Gastroesophageal sphincter (tissue), 4 donors: ENCODE measurements around the gene PAFAH2. TPM values are rescaled to one million over a fixed set of nuclear protein-coding genes. Genes with fewer than 3 reads are reported as not detected.
"Not testable (repeated sequence)": the region's sequence is repeated elsewhere in the genome, so short reads cannot be mapped to it uniquely, and the experiment has no call there.

Source experiments
- ATAC-seq: fragments of 150-250 bp; one replicate; pipeline ENCODE4 v1.9.1; 2016; ENCODE audit warnings: mild to moderate bottlenecking, moderate library complexity
- H3K27ac ChIP-seq, 4 donors: fragments of 200-600 bp; sonication (generic) in 3 of 4; 1 replicate in 3 of 4; 2 replicates in 1 of 4; pipeline ENCODE4 v1.5.1; 2016 to 2019
- H3K27me3 ChIP-seq: fragments of 200-600 bp; sonication (generic); one replicate; pipeline ENCODE4 v1.5.1; 2019
- H3K36me3 ChIP-seq, 2 donors: fragments of 200-600 bp; sonication (generic); one replicate each; pipeline ENCODE4 v1.5.1; 2019; ENCODE audit warnings: control low read depth in 1 of 2
- H3K4me1 ChIP-seq, 3 donors: fragments of 200-600 bp; sonication (generic); 1 replicate in 2 of 3; 2 replicates in 1 of 3; pipeline ENCODE4 v1.5.1; 2016 to 2019; ENCODE audit warnings: control low read depth in 2 of 3
- H3K4me3 ChIP-seq, 2 donors: fragments of 200-600 bp; sonication (generic); one replicate each; pipeline ENCODE4 v1.5.1; 2019; ENCODE audit warnings: mild to moderate bottlenecking in 1 of 2, moderate library complexity in 1 of 2
- H3K9me3 ChIP-seq, 3 donors: fragments of 200-600 bp; sonication (generic); one replicate each; pipeline ENCODE4 v1.5.1; 2017 to 2019; ENCODE audit warnings: control low read depth in 2 of 3
- EP300 ChIP-seq: sonication (generic); formaldehyde crosslinking; IDR thresholded peaks from one replicate; pipeline ENCODE4 v1.6.1; 2017; ENCODE audit warnings: antibody characterized with exemption, mild to moderate bottlenecking
- POLR2A ChIP-seq, 2 donors: fragments of 450-650 bp; IDR thresholded peaks; one replicate each; pipeline ENCODE4 v1.6.1; 2017; ENCODE audit warnings: antibody characterized with exemption in 2 of 2, mild to moderate bottlenecking in 2 of 2, moderate library complexity in 1 of 2
- POLR2AphosphoS5 ChIP-seq: sonication (generic); formaldehyde crosslinking; IDR thresholded peaks from one replicate; pipeline ENCODE4 v1.6.1; 2017; ENCODE audit warnings: antibody characterized with exemption
- WGBS, 2 donors: methylation state at CpG; one replicate each; pipeline ENCODE4 v1.1.5; 2018; ENCODE audit warnings: low coverage in 1 of 2; 5-methylcytosine and 5-hydroxymethylcytosine counted together
- total RNA-seq, 4 donors: library from RNA; depleted of rRNA; stranded (reverse); fragments of >200 nt; gene quantifications; one replicate each; pipeline ENCODE4 v1.1.0, GENCODE V29; 2016
- TF ChIP-seq, protein P1 (sequence below), 4 experiments: fragments of 200-600 bp in 2 of 4; fragments of 450-650 bp in 2 of 4; sonication (generic) in 1 of 4; IDR thresholded peaks; one replicate each; pipeline ENCODE4 v1.5.1; 2017 to 2019; ENCODE audit warnings: antibody characterized with exemption in 4 of 4, mild to moderate bottlenecking in 2 of 4, moderate library complexity in 2 of 4

Gene PAFAH2
- total RNA-seq, 4 donors from 2014 or later, result 6.6 to 12.2 (median 8.5) TPM

DNA sequence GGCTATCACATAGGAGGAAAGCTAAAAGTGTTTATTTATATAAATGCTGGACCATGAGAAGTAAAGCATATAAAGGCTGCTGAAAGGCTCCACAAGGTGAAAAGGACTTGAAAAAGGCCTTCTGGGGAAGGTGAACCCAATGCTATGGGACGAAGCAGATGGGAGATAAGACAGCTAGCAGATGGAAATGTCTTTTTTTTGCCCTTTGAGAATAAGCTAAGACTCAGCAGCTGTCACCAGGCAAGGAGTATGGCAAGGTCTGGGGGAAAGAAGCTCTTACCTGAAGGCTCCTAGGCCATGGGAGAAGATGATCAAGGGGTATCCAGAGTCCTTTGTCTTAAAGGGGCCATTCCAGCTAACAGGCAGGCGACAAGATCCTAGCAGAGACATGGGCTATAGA lies 9.9 kb downstream of the PAFAH2 start:
- Histone ChIP-seq H3K36me3 (peaks cover 3 to 85% of the 10 kb centered on the region in 2 donors), H3K9me3 (no peaks in the 10 kb centered on the region), H3K27ac (no peak overlapping the region), H3K4me3 (no peak overlapping the region), H3K4me1 (no peaks in the 10 kb centered on the region), H3K27me3 (no peaks in the 10 kb centered on the region)
- ATAC-seq, result no peak
- 91% methylated on average over 2 of the region's 2 CpGs; no CpG with 5 or more reads in 1 of the 2 donors for WGBS, 2 donors
- TF ChIP-seq EP300 (no peak), POLR2AphosphoS5 (no peak), POLR2A (IDR thresholded peaks at IDR 0.05) (no peak)
- TF ChIP-seq, protein P1, sequence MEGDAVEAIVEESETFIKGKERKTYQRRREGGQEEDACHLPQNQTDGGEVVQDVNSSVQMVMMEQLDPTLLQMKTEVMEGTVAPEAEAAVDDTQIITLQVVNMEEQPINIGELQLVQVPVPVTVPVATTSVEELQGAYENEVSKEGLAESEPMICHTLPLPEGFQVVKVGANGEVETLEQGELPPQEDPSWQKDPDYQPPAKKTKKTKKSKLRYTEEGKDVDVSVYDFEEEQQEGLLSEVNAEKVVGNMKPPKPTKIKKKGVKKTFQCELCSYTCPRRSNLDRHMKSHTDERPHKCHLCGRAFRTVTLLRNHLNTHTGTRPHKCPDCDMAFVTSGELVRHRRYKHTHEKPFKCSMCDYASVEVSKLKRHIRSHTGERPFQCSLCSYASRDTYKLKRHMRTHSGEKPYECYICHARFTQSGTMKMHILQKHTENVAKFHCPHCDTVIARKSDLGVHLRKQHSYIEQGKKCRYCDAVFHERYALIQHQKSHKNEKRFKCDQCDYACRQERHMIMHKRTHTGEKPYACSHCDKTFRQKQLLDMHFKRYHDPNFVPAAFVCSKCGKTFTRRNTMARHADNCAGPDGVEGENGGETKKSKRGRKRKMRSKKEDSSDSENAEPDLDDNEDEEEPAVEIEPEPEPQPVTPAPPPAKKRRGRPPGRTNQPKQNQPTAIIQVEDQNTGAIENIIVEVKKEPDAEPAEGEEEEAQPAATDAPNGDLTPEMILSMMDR (IDR thresholded peaks at IDR 0.05), result no peak

DNA sequence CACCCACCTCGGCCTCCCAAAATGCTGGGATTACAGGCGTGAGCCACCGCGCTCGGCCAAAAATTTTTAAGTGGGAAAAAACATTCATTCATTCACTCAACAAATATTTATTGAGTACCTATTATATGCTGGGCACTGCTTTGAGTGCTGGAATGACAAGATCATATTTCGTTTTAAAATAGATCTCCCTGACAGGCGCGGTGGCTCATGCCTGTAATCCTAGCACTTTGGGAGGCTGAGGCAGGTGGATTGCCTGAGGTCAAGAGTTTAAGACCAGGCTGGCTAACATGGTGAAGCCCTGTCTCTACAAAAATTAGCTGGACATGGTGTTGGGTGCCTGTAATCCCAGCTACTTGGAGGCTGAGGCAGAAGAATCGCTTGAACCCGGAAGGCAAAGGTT lies 11.1 kb downstream of the PAFAH2 start:
- peaks cover 5 to 91% of the 10 kb centered on the region in 2 donors for H3K36me3 ChIP-seq
- ATAC-seq, H3K27me3 ChIP-seq, H3K9me3 ChIP-seq, H3K4me3 ChIP-seq, H3K27ac ChIP-seq, H3K4me1 ChIP-seq: not testable (repeated sequence)
- WGBS, 2 donors, result 96 to 100% methylated on average over 5 to 9 of the region's 10 CpGs

DNA sequence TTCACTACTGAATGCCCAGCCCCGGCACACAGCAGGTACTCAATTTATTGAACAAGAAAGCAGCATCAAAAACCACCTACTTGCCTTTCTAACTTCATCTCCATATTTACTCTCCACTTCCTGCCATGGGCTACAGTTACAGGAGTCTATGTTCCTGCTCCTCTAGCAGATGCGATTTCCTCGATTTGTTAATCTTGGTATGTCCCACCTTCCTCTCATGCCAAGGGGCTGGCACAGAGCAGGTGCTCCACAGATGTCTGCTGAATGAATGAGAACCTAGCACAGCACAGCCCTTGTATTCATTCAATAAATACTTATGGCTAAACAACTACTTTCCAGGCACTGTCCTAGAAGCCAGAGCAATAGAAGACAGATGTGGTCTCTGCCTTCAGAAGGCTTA lies 12.2 kb downstream of the PAFAH2 start:
- no peak for ATAC-seq
- Histone ChIP-seq H3K4me3 (no peak overlapping the region), H3K27ac (no peak overlapping the region), H3K4me1 (no peaks in the 10 kb centered on the region), H3K9me3 (no peaks in the 10 kb centered on the region), H3K36me3 (peaks cover 5 to 96% of the 10 kb centered on the region in 2 donors), H3K27me3 (no peaks in the 10 kb centered on the region)
- TF ChIP-seq POLR2AphosphoS5, result no peak
- TF ChIP-seq, protein P1 (IDR thresholded peaks at IDR 0.05), result no peak
- TF ChIP-seq EP300, result no peak
- TF ChIP-seq POLR2A (IDR thresholded peaks at IDR 0.05), result no peak
- WGBS, 2 donors, result 100% methylated on average over 2 to 3 of the region's 3 CpGs

DNA sequence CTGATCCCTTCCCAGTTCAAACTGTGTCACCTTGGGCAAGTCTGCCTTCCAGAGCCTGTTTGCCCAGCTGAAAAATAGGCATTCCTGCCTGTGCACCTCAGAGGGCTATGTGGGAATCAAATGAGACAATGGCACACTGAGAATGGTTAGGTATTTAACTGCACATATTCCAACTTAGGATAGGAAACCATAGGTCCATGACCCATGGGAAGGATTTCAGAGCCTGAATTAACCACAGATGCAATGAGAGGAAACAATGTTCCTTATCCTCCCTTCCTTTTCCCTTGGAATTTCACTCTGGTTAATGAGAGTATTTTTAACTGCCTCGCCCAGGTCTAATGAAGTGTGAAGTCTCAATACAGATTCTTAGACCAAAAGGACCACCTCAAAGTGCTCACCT lies 12.7 kb downstream of the PAFAH2 start:
- H3K9me3 ChIP-seq, result no peaks in the 10 kb centered on the region
- H3K27me3 ChIP-seq, result no peaks in the 10 kb centered on the region
- no peak overlapping the region for H3K27ac ChIP-seq
- H3K36me3 ChIP-seq, result peaks cover 5 to 96% of the 10 kb centered on the region in 2 donors
- 100% methylated on average over 1 of the region's 1 CpG for WGBS, 2 donors
- H3K4me1 ChIP-seq, result no peaks in the 10 kb centered on the region
- H3K4me3 ChIP-seq, result no peak overlapping the region
- TF ChIP-seq POLR2AphosphoS5, result no peak
- TF ChIP-seq EP300, result no peak
- TF ChIP-seq POLR2A (IDR thresholded peaks at IDR 0.05), result no peak
- TF ChIP-seq, protein P1 (IDR thresholded peaks at IDR 0.05), result no peak
- no peak for ATAC-seq

DNA sequence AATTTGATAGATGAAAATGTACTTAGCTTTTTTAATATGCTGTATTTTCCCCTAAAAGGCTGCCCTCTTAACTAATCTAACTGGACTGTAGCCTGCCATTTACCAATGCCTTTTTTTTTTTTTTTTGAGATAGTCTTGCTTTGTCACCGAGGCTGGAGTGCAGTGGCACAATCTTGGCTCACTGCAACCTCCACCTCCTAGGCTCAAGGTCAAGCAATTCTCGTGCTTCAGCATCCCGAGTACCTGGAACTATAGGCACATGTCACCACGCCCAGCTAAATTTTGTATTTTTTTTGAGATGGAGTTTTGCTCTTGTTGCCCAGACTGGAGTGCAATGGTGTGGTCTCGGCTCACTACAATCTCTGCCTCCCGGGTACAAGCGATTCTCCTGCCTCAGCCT lies 18.7 kb downstream of the PAFAH2 start:
- WGBS, 2 donors, result 67 to 82% methylated on average over 3 to 7 of the region's 7 CpGs
- Histone ChIP-seq H3K9me3 (no peaks in the 10 kb centered on the region), H3K27ac (no peak overlapping the region), H3K36me3 (peaks cover 5 to 97% of the 10 kb centered on the region in 2 donors), H3K4me1 (no peaks in the 10 kb centered on the region), H3K4me3 (no peak overlapping the region), H3K27me3 (no peaks in the 10 kb centered on the region)
- no peak for ATAC-seq
- TF ChIP-seq, protein P1 (IDR thresholded peaks at IDR 0.05), result no peak
- no peak for TF ChIP-seq EP300
